ENCODE measurements around the gene KCNQ1OT1.

Gene KCNQ1OT1

DNA sequence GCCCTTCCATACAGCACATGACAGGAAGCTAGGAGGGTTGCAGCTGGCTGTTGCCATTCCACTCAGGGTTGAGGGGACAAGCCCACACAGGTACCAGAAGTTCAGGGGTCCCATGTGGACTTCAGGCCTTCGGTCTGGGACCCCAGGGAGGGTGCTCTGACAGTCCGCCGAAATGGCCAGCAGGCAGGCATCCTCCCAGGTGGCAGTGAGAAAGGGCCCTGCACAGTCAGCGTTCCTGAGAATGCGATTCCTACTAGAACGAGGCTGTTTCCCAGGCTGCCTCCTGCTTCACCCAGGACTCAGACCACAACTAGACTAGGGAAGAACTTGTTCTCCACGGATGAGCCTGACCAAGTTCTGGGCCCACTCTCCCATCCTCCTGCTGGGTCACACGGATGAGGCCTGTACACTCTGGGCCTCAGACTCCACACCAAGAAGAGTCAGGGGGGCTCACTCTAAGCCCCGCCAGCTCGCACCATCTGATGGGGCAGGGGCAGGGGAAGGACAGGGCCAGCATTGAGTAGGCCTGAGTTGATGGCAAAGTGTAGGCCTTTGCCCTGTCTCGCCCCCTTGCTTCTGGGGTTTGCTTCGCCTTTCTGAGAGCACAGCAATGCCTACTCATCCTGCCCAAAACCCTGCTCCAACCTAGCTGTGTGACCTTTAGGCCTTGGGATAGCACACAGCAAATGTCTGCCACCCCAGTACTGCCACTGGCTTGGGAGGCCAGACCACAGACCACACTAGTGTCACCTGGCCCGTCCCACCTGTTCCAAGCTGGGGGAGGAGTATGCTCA lies 14.0 kb downstream of the KCNQ1OT1 start:
- Histone ChIP-seq H3K9ac (ENCODE audit: low read depth, low read length) (no peak overlapping the region), H3K9me3 (ENCODE audit: control insufficient read depth, insufficient read depth, low read length) (no peaks in the 10 kb centered on the region), H3K36me3 (ENCODE audit: insufficient read depth, low read length) (no peaks in the 10 kb centered on the region), H3K4me1 (ENCODE audit: insufficient read depth, low read length) (peaks cover 18% of the 10 kb centered on the region)

DNA sequence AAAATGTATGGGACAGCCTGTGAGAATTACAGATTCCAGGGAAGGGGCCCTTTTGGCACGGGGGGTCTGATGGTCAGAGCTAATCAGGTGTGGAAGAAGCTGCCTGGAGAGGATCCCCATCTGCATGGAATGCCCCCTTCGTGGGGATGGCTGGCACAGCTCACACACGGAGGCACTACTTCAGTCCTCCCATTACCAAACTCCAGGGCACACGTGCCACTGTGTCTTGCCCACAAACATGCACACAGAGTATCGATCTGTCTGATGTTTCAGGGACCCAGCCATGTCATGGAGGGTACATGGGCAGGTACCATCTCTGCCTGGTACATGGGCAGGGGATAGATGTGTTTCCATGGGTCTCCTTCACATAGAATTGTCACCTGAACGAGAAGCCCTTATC lies 14.7 kb downstream of the KCNQ1OT1 start:
- H3K4me1 ChIP-seq (ENCODE audit: insufficient read depth, low read length): peaks cover 14% of the 10 kb centered on the region
- no peak overlapping the region for H3K9ac ChIP-seq (ENCODE audit: low read depth, low read length)
- no peaks in the 10 kb centered on the region for H3K36me3 ChIP-seq (ENCODE audit: insufficient read depth, low read length)
- no peaks in the 10 kb centered on the region for H3K9me3 ChIP-seq (ENCODE audit: control insufficient read depth, insufficient read depth, low read length)

DNA sequence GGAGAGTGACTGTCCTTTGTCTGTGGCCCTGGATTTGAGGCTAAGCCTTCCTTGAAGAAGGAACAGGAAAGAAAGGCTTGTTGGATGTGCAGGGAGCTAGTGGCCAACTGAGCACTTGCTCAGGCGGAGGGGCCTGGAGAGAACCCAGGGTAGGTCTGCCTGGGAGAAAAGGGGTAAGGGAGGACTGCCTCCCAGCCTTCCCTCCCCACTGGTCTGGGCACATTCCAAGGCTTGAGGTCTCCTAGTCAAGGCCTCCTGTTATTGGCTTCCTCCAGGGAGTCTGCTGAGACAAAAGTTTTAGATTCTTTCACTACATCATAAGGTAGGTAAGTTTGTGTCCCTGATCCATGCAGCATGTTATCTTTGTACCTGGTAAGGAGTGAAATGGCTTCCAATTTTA lies 15.2 kb downstream of the KCNQ1OT1 start:
- H3K9me3 ChIP-seq (ENCODE audit: control insufficient read depth, insufficient read depth, low read length): no peaks in the 10 kb centered on the region
- no peak overlapping the region for H3K9ac ChIP-seq (ENCODE audit: low read depth, low read length)
- peaks cover 14% of the 10 kb centered on the region for H3K4me1 ChIP-seq (ENCODE audit: insufficient read depth, low read length)
- H3K36me3 ChIP-seq (ENCODE audit: insufficient read depth, low read length): no peaks in the 10 kb centered on the region

DNA sequence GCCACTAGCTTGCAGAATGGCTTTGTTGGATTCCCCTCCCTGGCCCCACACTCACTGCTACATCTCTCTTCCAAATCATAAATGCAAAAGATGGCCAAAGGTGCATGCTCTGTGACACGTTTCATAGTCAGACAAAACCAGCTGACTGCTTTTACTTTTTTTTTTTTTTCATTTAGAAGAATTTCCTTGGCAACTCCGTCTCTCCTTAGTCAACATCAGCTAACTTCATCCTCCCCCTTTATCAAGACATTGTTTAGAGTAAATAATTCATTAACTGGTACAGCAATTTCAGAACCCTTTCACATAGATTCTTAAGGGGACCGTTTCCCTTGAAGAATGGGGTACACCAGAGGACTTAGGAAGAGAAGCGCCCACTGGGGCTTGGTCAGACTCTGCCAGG lies 16.0 kb downstream of the KCNQ1OT1 start:
- Histone ChIP-seq H3K36me3 (ENCODE audit: insufficient read depth, low read length) (no peaks in the 10 kb centered on the region), H3K9ac (ENCODE audit: low read depth, low read length) (no peak overlapping the region), H3K9me3 (ENCODE audit: control insufficient read depth, insufficient read depth, low read length) (no peaks in the 10 kb centered on the region), H3K4me1 (ENCODE audit: insufficient read depth, low read length) (peaks cover 12% of the 10 kb centered on the region)

DNA sequence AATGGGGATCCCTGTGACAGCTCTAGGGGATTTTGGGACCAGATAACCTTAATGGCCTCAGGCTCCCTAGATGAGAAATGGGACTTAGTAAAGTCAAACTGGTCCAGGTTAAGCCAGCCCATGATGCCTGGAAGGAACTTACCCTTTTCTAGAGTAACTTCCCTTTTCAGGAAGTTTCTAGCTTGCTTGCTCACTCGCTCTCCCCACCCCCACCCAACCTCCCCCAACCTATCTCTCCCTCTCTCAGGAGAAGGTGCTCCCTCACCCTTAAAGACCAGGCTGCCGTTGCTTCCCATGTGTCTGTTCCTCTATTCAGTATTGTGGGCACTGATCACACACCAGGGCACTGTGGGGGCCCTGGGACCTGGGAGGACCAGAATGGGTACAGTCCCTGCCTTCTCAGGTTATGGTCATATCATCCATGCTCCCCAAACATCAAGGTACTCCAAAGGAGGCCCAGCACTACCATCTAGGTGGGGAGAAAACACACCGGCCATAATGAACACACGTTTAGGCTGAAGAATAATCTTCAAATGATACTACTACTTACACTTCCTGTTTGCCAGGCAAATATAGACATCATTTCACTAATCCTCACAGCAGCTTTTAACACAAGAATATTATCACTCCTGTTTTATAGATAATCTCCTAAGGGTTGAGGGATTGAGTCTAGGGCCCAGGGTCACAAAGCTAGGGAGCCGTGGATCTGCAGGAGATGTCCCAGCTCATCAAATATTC lies 18.2 kb downstream of the KCNQ1OT1 start:
- no peak overlapping the region for H3K9ac ChIP-seq (ENCODE audit: low read depth, low read length)

DNA sequence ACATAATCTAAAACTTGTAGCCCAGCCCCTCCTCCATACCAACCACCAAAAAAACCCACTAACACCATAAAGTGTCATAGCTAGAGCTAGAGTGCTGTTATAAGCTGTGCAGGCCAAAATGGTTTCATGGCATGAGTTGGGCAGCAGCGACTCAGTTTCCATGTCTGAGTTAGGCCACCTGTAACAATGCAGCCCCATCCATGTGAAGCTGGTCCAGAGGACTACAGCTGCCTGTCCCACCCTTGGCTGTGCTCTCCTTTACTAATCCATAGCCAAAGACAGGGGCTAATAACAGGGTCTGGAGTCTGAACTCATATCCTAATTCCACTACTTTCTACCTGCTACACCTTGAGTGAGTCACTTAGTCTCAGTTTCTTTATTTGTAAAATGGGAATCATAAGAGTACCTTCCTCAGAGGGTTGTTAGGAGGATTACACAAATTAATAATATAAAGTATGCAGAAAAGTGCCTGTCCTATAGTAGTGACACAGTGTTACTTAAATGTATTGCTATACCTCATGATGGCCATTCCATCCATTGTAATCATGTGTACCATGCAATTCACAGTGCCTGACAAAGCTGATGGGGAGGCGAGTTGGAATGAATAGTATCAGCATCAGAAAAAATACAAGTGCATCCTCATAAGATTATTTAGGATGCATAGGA lies 20.6 kb downstream of the KCNQ1OT1 start:
- H3K9me3 ChIP-seq (ENCODE audit: control insufficient read depth, insufficient read depth, low read length): no peaks in the 10 kb centered on the region
- no peaks in the 10 kb centered on the region; the same call in none of the 2 replicates for H3K4me1 ChIP-seq (ENCODE audit: insufficient read depth, low read length)
- no peaks in the 10 kb centered on the region for H3K36me3 ChIP-seq (ENCODE audit: insufficient read depth, low read length)
- H3K9ac ChIP-seq (ENCODE audit: low read depth, low read length): no peak overlapping the region

More for the DNA sequence above, 18.2 kb downstream of the KCNQ1OT1 start:
- no peaks in the 10 kb centered on the region; the same call in 1 of the 2 replicates for H3K4me1 ChIP-seq (ENCODE audit: insufficient read depth, low read length)
- H3K9me3 ChIP-seq (ENCODE audit: control insufficient read depth, insufficient read depth, low read length): no peaks in the 10 kb centered on the region
- H3K36me3 ChIP-seq (ENCODE audit: insufficient read depth, low read length): no peaks in the 10 kb centered on the region

DNA sequence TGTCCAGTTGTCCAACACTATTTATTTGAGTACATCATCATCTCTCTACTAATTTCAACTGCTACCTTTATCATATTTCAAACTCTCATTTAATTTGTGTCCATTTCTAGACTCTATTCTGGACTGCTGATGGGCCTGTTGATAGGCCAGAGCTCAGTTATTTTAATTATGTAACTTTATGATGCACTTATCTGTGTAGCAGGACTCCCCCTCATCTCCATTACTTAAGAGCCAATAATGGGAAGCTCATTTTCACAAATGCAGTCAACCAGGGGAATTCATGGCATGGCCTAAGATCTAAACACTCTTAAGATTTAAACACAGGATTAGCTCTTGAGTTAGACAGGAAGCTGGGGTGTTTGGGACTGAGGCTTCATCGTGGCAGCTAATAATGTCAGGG lies 21.4 kb downstream of the KCNQ1OT1 start:
- Histone ChIP-seq H3K9me3 (ENCODE audit: control insufficient read depth, insufficient read depth, low read length) (no peaks in the 10 kb centered on the region), H3K4me1 (ENCODE audit: insufficient read depth, low read length) (no peaks in the 10 kb centered on the region; the same call in none of the 2 replicates), H3K36me3 (ENCODE audit: insufficient read depth, low read length) (no peaks in the 10 kb centered on the region), H3K9ac (ENCODE audit: low read depth, low read length) (no peak overlapping the region)

DNA sequence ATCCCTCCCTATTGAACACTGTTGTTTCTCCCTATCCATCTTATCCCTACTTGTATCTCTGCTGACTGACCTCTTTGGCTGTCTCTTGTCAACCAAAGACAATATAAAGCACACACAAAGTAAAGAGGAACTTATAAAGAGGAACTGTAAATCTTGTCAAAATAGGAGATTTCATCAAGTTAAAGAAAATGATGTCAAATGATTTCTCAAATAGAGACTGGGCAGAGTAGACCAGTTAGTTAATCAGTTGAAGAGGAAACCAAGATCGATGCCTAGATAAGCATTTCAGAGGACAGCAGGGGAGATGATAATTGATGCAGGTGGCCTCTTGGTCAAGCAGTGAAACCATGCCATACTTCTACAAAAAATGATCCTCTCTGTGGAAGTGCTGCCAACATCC lies 22.7 kb downstream of the KCNQ1OT1 start:
- no peaks in the 10 kb centered on the region for H3K9me3 ChIP-seq (ENCODE audit: control insufficient read depth, insufficient read depth, low read length)
- H3K9ac ChIP-seq (ENCODE audit: low read depth, low read length): no peak overlapping the region
- H3K36me3 ChIP-seq (ENCODE audit: insufficient read depth, low read length): no peaks in the 10 kb centered on the region
- no peaks in the 10 kb centered on the region; the same call in 1 of the 2 replicates for H3K4me1 ChIP-seq (ENCODE audit: insufficient read depth, low read length)

DNA sequence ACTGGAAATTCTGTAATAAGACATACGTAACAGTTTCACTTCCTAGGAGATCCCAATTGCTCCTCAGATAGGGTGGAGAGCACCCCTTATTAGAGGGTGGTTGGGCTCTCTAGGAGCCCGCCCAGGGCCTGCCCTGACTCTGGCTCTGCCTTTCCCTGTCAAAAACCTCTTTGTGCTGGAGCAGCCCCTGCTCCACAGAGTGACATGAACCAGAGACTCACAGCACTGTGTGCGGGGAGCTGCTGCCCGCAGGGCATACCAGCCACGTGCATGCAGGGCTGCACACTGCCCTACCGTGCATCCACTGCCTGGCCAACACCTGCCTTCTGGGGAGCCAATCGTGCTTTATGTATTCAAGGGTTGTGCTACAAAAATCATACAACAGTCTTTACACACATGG lies 24.3 kb downstream of the KCNQ1OT1 start:
- no peaks in the 10 kb centered on the region for H3K9me3 ChIP-seq (ENCODE audit: control insufficient read depth, insufficient read depth, low read length)
- no peaks in the 10 kb centered on the region; the same call in 1 of the 2 replicates for H3K4me1 ChIP-seq (ENCODE audit: insufficient read depth, low read length)
- no peaks in the 10 kb centered on the region for H3K36me3 ChIP-seq (ENCODE audit: insufficient read depth, low read length)
- H3K9ac ChIP-seq (ENCODE audit: low read depth, low read length): no peak overlapping the region

DNA sequence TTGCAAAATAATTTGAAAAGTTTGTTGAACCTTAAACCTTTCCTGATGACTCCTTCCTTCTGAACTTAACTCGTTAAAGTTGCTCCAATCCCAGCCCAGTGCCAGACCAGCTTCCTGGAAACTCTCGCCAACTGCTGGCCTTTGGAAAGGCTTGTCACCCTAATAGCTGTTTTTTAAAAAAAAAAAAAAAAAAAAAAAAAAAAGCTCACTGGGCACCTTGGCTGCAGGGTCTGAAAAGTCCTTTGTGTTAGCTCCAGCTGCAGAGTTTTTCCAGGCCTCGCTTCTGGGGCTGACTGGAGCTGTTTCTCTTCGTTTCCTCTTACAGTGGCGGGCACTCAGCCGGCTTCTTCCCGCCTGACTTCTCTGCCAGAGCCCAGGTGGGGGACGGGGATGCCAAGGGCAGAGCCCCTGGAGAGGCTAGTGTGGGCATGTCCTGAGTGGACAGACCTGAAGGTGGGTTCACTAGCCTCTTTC lies 25.1 kb downstream of the KCNQ1OT1 start:
- Histone ChIP-seq H3K9me3 (ENCODE audit: control insufficient read depth, insufficient read depth, low read length) (no peaks in the 10 kb centered on the region), H3K9ac (ENCODE audit: low read depth, low read length) (no peak overlapping the region), H3K36me3 (ENCODE audit: insufficient read depth, low read length) (no peaks in the 10 kb centered on the region), H3K4me1 (ENCODE audit: insufficient read depth, low read length) (no peaks in the 10 kb centered on the region; the same call in 1 of the 2 replicates)

DNA sequence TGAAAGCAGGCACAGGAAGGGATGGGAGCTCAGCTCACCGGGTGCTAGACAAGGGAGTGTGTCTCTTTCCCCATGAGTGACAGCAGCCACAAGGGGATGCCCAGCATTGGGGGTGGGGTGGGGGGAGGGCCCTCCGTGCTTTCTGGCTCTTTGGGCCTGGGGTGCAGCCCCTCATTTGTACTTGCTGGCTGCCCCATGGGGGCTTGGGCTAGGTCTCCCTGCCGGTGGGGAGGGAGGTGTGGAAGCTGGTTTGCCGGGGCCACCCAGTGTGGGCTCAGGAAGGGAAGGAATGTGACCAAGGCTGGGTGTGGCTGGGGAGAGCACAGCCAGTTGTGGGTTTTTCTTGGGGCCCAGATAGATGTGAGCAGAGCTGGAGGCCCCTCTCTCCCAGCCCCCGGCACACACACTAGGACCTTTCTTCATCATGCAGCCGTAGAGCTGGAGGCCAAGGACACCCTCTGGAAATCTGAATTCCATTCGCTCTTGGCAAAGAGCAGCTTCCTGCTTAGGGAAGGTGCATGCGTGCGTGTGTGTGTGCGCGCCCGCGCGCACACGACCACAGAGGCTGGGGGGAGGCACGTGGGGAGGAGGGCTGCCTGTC lies 25.8 kb downstream of the KCNQ1OT1 start:
- Histone ChIP-seq H3K4me1 (ENCODE audit: insufficient read depth, low read length) (no peaks in the 10 kb centered on the region; the same call in 1 of the 2 replicates), H3K9ac (ENCODE audit: low read depth, low read length) (no peak overlapping the region), H3K36me3 (ENCODE audit: insufficient read depth, low read length) (no peaks in the 10 kb centered on the region; the same call in 1 of the 2 replicates), H3K9me3 (ENCODE audit: control insufficient read depth, insufficient read depth, low read length) (no peaks in the 10 kb centered on the region)

DNA sequence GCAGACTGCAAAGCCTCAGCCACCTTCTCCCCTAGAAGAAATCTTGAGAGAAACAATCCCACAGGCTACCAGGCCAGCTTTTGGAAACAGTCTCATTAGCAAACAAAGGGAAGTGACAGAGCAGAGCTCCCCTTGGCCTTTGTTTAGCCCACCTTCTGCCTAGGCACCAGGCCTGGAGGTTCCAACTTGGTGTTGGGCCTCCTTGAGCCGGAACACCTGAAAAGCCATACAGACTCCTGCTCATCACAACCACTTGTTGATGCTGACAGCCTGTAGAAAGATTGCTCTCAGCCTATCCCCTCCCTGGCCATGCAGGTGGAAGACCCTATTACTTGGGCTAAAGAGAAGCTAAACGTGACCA lies 26.6 kb downstream of the KCNQ1OT1 start:
- no peaks in the 10 kb centered on the region for H3K9me3 ChIP-seq (ENCODE audit: control insufficient read depth, insufficient read depth, low read length)
- H3K4me1 ChIP-seq (ENCODE audit: insufficient read depth, low read length): no peaks in the 10 kb centered on the region; the same call in 1 of the 2 replicates
- no peak overlapping the region for H3K9ac ChIP-seq (ENCODE audit: low read depth, low read length)
- no peaks in the 10 kb centered on the region; the same call in 1 of the 2 replicates for H3K36me3 ChIP-seq (ENCODE audit: insufficient read depth, low read length)

DNA sequence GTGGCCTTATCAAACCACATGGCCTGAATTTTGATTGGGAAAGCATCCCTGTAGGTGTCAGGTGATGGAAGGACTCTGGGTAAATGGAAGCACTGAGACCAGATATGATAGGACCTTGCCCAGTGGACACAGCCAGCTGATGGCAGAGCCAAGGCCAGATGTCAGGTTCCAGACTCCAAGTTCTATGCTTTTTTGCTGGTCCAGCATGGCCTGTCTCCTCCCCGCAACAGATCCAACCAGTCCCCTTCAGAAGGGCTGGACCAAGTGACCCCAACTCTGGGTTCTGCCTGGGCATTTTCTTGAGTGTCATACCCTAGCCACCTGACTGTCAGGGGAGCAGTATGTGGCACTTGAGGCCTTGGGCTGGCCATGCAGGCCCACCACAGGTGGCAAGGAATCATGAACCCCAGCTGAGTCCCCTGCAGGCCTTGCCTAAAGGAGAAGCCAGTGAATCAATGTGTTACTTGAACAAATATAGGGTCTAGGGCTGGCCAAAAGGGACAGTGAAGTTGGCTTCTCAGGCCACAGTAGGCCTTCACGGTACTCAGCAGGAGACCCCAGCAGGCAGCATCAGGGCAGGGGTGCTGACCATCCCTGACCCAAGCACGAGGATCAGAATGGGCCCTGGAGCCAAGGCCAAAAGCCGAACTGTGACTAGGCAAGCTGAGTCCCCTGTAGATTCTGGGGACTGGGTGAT lies 27.1 kb downstream of the KCNQ1OT1 start:
- Histone ChIP-seq H3K4me1 (ENCODE audit: insufficient read depth, low read length) (no peaks in the 10 kb centered on the region; the same call in 1 of the 2 replicates), H3K9me3 (ENCODE audit: control insufficient read depth, insufficient read depth, low read length) (no peaks in the 10 kb centered on the region), H3K9ac (ENCODE audit: low read depth, low read length) (no peak overlapping the region), H3K36me3 (ENCODE audit: insufficient read depth, low read length) (no peaks in the 10 kb centered on the region; the same call in 1 of the 2 replicates)

All from ES-I3 (cell line).